Non-pigmented ciliary epithelial cell (primary cell): ENCODE measurements around the gene TMEM255B.
"Not testable (repeated sequence)": the region's sequence is repeated elsewhere in the genome, so short reads cannot be mapped to it uniquely, and the experiment has no call there.

Source experiments
- DNase-seq: peaks from one replicate; pipeline ENCODE4 v3.0.0-alpha.2; 2010; ENCODE audit warnings: low read depth

Gene TMEM255B

DNA sequence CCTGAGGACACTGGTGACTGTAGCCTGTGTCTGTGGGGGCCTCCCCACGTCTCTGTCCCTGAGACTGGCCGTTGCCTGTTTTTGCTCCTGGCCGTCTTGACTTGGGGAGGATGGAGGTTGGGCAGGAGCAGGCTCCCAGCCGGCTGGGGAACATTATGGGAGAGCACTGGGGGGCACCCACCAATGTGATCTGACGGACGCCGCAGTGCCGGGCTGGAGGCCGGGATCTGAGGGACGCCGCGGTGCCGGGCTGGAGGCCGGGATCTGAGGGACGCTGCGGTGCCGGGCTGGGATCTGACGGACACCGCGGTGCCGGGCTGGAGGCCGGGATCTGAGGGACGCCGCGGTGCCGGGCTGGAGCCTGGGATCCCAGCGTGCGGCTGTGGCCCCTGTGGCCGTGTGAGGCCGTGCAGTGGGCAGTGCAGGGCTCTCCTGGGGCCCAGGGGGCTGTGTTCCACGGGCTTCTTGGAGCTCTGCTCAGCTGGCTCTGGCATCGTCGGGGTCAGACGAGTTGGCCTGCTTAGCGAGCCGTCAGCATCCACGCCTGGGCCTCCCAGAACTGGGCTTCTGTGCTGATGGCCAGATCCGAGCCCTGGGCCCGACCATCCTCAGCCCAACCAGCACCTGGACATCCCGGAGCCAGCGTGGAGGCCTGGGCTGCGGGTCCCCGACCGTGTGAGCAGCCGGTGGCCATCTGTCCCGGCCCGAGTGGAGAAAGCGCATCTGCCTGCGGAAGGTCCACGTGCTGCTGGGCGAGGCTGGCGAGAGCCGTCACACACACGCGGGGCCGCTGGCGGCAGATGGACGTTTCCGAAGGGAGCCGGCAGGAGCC lies 59.0 kb downstream of the TMEM255B start:
- no peak for DNase-seq

DNA sequence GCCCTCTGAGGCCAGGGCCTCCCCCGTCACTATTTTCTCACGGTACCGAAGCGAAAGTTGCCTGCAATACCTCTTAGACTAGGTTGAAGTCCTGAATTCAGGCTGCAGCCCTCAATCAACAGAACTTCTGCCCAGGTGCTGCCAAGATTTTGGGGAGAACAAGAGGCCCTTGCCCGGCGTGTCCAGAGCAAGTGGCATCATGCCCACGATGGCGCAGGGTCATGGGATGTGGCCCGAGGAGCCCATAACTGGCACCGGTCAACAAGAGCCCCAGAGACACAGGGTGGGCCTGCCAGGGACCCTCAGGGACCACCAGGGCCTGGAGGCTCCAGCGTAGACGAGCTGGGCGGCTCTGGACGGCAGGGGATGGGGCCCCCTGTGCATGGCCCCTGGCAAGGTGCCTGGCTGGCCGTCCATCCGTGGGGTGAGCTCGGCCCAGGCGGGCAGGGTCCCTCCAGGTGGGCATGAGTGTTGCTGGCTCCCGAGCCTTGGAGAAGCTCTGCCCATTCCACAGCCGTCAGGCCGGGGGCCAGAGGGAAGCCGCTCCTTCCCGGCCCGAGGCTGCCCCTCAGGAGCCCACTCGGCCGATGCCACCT lies 59.8 kb downstream of the TMEM255B start:
- no peak for DNase-seq

DNA sequence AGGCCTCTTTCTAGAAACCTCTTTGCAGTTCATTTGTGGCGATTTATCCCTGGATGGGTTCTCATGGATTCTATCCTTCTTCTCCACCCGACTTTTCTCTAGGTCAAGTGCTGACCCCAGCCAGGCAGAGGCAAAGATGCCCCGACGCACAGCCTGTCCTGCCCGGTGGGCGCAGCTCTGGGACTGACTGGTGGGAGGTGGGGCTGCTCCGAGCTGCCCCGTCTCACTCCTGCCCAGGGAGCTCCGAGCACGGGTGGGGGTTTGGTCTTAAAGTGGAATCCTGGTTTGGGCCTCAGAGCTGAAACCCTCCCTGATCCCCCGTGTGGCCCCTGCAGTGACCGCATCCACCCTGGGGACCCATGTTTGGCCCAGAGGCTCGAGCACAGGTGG lies 60.3 kb downstream of the TMEM255B start:
- no peak for DNase-seq

DNA sequence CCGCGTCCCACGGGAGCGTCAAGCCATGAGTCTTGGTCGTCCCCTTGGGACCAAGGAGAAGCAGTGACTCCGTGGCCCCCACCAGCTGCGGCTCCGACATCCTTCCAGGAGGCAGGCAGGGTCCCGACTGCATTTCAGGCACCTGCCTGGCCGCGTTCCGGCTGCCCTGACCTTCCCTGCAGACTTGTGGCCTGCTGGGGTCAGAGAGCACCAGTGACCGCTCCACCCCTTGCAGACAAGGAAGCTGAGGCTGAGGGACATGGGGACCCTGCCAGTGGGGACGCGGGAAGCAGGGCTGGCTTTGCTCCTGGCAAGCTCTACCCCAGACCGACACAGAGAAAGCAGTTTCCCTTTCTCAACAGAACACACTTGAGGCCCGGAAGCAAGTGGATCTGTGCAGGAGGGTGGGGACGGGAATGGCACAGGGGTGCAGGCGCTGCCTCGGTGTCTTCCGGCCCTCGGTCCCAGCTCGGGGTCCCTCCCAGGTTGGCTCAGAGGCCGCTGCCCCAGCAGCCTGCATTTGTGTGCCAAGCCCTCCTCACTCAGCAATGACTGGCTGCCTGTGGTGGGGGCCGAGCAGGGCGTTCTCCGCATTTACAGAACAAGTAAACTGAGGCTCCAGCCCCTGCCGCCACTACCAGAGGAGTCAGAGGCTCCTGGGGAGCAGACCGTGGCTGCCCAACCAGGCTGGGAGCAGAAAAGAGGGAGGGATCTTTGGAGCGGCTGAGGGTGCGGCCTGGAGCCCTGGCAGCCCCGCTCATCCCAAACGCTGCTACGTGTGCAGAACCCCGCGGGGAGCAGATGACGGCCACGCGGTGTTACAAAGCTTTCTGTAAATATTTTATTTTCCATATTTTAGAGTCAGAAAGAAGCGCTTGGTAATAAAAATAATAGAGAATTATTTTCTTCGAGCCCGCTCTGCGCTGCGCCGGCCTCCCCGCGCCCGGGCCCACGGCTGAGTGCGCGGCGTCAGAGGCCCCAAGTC lies 61.0 kb downstream of the TMEM255B start:
- no peak for DNase-seq

DNA sequence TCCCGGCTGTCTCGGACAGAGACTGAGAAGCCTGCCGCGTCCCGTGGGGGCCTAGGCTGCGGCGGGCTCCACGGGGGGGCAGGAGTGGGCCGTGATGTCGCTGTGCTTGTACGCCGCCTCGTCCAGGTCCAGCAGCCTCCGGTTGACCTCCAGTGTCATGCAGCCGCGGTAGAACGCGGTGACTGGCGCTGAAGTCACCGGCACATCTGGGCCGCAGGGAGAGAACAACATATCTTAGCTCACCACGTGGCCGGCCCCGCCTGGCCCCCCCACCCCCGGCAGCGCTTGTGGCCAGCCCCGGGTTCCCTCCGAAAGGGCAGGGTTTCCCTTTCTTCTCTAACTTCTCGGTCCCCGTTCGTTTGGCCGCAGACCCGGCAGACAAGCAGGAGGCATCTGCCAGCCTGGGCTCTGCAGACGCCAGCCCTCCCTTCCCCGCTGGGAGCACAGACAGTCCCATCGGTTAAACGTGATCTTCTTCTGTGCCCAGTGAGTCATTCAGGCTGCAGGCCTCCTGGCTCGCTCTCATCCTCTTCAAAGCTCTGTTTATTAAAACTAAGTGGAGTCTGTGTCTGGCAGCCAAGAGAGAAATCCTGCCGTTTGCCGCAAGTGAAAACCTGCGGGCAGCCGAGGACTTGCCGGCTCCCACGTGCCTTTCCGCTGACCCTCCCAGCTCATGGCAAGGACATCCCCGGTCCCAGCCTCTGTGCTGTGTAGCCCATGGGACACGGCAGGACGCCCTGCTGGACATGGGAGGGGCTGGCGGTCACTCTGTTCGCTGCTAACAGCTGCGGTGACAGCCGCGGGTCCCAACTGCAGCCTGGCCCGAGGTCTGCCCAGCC lies 62.0 kb downstream of the TMEM255B start:
- DNase-seq: peak; percentile 78

DNA sequence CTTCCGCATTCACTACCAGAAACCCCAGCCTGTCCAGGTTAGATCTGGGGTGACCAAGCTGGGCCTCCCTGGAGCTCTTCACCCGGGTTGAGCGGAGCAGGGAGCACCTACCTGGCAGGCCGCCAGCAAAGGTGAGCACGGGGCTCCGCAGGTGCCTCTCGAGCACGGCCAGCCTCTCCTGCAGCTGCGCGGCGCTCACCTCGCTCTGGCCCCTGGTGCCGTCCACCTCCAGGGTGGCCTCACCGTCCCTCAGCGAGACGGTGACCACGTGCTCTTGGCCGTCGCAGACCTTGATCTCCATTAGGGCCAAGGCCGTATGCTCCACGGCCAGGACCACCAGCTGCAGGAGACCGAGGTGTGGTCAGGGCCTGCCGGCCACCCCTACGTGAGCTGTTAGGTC lies 62.8 kb downstream of the TMEM255B start:
- DNase-seq: no peak

DNA sequence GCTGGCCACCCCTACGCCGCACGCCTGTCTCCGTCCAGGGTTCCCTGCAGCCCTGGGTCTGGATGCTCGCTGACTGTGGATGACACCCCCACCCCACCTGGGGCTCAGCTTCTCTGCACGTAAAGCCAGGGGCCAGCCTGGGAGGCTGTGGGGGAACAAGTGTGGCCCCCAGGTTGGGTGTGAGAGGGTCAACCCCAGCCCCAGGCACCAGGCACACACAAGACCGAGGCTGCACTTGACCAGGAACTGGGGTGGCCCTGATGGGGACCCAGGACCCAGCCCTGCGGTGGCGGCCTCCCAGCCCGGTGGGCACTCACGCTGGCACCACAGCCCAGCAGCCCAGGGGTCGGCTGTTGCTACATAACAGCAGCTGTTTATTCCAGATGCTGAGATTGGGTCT lies 63.2 kb downstream of the TMEM255B start:
- DNase-seq: no peak

DNA sequence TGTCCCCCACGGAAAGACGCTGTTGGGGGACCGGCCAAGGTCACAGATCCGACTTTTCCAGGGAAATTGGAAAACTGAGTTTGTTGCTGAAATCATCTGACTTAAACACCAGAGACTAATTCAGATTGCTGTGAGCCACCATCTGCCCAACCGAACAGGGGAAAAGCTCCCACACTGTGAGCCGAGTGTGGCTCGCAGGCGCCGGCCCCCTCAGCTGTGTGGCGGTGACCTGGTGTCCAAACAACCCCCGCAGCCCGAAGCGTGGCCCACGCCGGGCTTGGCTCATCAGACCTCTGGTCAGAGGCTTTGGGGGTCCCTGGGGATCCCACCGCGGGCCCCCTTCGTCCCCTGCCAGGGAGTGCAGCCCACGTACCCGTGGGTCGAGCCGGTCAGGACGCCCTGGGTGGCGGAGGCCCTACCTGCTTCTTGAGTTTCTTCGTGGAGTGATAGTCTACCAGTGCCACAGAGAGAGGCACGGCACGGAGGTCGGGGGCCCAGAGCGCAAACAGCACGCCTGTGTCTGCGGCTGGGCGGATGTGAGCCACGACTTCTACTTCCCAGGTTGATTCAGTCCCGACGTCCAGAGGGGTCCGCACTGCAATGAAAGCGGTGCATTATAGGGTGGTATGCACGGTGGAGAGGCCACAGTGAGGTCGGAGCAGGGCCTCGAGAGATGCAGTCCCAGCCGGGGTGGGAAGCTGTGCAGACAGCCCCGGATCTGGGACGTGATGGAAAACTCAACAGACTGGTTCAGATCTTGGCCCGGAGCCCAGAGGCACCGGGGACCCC lies 64.1 kb downstream of the TMEM255B start:
- DNase-seq: no peak

DNA sequence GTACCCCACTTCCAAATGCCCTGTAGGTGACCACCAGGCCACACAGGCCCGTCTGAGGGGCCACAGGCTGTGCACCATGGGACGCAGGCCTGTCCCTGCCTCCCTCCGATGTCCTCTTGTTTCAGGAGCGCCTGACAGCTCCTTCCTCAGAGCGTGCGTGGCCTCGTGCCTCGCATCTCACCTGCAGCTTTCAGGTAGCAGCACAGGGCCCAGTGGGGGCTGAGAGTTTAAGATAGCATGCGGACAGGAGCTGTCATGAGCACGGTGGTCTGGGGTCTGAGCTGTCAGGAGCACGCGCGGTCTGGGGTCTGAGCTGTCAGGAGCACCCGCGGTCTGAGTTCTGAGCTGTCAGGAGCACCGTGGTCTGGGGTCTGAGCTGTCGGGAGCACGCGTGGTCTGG lies 64.7 kb downstream of the TMEM255B start:
- DNase-seq: no peak

DNA sequence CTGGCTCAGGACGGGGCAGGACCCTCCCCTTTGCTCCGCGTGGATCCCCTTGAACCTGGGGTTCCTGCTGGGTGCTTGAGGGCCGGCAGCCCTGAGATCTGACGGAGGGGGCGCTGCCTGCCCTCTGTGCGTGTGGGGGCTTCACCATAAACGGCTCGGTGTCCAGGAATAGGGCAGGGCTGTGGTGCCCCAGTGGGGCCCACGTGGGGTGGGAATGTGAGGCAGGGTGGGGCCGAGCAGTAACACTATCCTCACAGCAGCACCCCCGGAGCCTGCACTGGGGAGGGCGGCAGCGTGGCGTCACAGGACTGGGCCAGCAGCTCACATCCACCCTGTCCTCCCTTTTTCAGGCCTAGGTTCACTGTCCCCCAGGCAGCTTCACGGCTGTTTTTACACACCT lies 66.8 kb downstream of the TMEM255B start:
- no peak for DNase-seq

DNA sequence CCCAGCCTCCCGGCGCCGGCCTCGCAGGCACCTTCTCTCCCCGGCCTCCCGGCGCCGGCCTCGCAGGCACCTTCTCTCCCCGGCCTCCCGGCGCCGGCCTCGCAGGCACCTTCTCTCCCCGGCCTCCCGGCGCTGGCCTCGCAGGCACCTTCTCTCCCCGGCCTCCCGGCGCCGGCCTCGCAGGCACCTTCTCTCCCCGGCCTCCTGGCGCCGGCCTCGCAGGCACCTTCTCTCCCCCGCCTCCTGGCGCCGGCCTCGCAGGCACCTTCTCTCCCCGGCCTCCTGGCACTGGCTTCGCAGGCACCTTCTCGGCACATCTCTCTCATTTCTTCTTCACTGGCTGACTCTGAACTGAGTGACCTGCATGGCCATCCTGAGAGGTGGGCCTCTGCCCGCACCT lies 67.4 kb downstream of the TMEM255B start:
- DNase-seq: not testable (repeated sequence)

DNA sequence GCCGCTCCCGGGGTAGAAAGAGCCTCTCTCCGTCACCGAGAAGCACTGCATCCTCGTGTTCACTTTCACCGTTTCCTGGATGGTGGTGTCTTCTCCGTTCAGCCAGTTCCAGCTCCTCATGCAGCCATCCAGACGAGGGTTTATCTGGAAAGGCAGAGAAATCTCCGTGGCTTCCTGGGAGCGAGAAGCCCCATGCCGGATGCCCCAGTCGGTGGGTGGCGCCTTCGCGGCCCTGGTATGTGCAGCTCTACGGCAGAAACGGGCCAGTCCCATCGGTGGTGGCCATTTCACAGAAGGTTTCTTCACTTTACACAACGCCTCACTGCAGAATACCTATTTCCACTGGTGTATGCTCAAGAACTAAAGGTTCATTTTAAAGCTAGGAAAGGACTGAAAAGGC lies 68.0 kb downstream of the TMEM255B start:
- DNase-seq: no peak

DNA sequence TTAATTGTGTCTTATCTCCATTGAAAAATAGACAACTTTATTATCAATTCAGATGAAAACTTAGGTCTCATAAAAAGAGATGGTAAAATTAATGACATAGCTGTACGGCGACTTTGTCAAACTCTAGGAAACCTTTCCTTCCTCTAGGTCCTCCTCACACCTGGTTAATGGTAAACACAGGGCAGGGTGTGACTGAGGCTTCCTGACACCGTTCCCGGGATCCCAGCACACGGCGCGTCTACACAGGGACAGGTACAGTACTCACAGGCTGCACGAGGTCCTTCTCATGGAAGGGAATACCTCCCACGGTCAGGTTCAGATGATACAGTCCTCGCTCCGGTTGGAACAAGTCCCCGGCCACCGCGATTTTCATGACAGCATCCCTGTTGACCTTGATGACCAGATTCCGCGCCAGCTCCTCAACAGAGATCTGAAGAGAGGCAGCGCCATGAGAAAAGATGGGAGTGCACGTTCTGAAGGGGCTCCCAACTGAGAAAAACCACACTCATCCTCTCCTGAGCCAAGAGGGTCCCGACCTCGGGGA lies 69.3 kb downstream of the TMEM255B start:
- DNase-seq: no peak

DNA sequence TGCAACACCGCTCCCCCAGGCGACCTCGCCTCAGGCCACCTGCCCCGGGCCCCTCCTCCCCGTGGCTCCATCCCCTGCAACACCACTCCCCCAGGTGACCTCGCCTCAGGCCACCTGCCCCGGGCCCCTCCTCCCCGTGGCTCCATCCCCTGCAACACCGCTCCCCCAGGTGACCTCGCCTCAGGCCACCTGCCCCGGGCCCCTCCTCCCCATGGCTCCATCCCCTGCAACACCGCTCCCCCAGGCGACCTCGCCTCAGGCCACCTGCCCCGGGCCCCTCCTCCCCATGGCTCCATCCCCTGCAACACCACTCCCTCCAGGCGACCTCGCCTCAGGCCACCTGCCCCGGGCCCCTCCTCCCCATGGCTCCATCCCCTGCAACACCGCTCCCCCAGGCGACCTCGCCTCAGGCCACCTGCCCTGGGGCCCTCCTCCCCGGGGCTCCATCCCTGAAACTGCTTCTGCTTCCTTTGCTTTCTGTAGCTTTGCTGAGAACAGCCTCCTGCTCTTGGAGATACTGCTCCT lies 71.5 kb downstream of the TMEM255B start:
- DNase-seq: not testable (repeated sequence)

DNA sequence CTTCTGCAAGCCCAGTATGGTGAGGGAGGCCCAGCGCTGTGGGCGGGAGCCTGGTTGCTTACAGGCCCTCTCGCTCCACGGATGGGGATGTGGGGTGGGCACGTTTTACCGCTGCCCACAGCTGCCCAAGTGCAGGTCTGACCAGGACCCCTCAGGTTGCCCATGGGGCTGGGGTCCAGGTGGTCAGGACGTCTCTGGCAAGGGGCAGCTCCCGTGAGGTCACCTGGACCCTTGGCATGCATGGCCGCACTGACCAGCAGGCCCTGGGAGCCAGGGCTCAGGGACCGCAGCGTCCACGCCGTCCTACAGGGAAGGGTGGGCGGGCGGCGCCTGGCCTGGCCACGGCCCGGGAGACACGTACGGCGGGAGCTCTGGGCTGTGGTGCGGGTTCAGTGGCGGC lies 72.0 kb downstream of the TMEM255B start:
- DNase-seq: no peak

DNA sequence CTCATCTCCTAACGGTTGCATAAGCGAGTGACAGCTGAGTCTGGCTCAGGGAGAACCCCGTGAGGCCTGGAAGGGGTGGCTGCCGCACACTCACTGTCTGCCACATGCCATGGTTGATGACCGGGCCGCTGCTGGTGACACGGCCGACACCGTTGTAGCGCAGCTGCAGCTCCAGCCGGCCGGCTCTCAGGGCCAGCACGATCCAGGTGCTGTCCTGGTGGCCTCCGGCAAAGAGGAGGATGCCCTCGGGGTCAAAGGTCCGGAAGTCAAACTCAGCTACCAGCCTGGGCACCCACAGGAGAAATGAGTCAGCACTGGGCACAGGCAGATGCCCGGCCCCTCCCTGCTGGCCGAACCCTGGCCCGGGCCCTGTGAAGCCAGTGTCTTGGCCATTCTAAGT lies 73.2 kb downstream of the TMEM255B start:
- no peak for DNase-seq

DNA sequence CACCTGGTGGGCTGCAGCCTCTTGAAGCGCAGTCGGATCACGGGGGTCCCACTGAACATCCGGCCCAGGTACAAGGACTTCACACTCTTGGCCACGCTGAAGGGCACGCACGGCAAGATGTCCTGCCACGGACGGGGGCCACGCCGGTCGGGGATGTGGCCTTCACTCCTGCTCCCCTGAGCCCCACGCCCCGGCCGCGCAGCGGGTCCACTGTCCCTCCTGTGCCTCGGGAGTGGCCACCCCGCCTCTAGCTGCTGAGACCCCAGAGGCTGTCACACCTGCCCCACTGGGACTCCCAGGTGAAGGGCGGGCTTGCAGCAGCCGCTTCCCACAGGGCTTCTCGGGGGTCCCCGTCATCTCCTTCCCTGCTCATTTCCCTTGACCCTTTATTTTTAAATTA lies 73.6 kb downstream of the TMEM255B start:
- DNase-seq: no peak

DNA sequence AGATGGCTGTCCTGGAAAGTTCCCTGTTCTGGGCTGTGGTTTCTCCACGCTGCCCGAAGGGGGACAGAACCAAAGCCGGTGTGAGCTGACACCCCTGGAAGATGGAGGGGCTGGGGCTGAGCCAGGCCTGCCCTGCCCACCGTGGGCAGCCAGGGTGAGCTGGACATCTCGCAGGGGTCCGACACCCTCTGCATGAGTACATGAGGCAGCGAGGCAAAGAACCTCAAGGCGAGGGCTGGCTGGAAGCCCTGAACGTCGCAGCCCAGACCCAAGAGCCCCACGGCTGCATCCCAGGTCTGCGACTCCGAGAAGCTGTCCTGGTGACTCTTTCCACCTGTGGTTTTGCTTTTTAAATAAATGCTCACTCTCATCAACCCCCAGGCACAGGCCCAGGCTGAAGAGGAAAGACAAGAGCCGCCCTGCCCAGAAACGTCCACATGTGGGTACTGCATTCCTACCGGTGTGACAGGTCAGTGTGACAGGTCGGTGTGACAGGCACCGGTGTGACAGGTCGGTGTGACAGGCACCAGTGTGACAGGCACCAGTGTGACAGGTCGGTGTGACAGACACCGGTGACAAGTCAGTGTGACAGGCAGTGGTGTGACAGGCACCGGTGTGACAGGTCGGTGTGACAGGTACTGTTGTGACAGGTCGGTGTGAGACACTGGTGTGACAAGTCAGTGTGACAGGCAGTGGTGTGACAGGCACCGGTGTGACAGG lies 74.2 kb downstream of the TMEM255B start:
- DNase-seq: no peak

DNA sequence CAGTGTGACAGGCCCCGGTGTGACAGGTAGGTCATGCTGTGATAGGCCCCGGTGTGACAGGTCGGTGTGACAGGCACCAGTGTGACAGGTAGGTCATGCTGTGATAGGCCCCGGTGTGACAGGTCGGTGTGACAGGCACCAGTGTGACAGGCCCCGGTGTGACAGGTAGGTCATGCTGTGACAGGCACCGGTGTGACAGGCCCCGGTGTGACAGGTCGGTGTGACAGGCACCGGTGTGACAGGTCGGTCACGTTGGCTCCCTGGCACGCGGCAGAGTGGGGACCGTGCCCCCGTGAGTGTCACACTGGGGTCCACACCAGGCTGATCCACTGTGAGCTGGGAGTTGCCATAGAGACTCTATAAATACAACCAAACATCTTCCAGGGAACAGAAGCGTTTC lies 75.0 kb downstream of the TMEM255B start:
- DNase-seq: not testable (repeated sequence)
